Rectal smooth muscle tissue (tissue), 1 donor: ENCODE results near the gene VAV3.
"Not testable (repeated sequence)": the region's sequence is repeated elsewhere in the genome, so short reads cannot be mapped to it uniquely, and the experiment has no call there.

ENCODE experiments used
- H3K27ac ChIP-seq: one replicate; pipeline ENCODE4 v1.7.0; 2013; ENCODE audit warnings: low read depth, low read length, inconsistent platforms
- H3K27me3 ChIP-seq: one replicate; pipeline ENCODE4 v1.7.0; 2013; ENCODE audit warnings: low read length; ENCODE audit not compliant: control insufficient read depth, insufficient read depth
- H3K36me3 ChIP-seq: one replicate; pipeline ENCODE4 v1.7.0; 2013; ENCODE audit warnings: low read length; ENCODE audit not compliant: control insufficient read depth, insufficient read depth
- H3K4me1 ChIP-seq: one replicate; pipeline ENCODE4 v1.7.0; 2013; ENCODE audit warnings: low read length; ENCODE audit not compliant: control insufficient read depth, insufficient read depth
- H3K4me3 ChIP-seq: one replicate; pipeline ENCODE4 v1.7.0; 2013; ENCODE audit warnings: low read length
- H3K9ac ChIP-seq: one replicate; pipeline ENCODE4 v1.7.0; 2013; ENCODE audit warnings: low read length

VAV3 gene, protein sequence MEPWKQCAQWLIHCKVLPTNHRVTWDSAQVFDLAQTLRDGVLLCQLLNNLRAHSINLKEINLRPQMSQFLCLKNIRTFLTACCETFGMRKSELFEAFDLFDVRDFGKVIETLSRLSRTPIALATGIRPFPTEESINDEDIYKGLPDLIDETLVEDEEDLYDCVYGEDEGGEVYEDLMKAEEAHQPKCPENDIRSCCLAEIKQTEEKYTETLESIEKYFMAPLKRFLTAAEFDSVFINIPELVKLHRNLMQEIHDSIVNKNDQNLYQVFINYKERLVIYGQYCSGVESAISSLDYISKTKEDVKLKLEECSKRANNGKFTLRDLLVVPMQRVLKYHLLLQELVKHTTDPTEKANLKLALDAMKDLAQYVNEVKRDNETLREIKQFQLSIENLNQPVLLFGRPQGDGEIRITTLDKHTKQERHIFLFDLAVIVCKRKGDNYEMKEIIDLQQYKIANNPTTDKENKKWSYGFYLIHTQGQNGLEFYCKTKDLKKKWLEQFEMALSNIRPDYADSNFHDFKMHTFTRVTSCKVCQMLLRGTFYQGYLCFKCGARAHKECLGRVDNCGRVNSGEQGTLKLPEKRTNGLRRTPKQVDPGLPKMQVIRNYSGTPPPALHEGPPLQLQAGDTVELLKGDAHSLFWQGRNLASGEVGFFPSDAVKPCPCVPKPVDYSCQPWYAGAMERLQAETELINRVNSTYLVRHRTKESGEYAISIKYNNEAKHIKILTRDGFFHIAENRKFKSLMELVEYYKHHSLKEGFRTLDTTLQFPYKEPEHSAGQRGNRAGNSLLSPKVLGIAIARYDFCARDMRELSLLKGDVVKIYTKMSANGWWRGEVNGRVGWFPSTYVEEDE

GRCh38 chr1:107965110-107965991 lies at the start of gene VAV3:
Gene VAV3 (minus strand): TSS chr1:107965180. CDS start chr1:107964869, 311 bp downstream.
- H3K36me3 ChIP-seq, result no peaks in the 10 kb centered on the region
- H3K4me1 ChIP-seq, result no peaks in the 10 kb centered on the region
- peaks cover 3% of the 10 kb centered on the region for H3K27me3 ChIP-seq
- H3K27ac ChIP-seq, result peak within 1 kb of the TSS; percentile 3
- H3K4me3 ChIP-seq, result peak within 1 kb of the TSS; percentile 81
- peak within 1 kb of the TSS; percentile 40 for H3K9ac ChIP-seq

GRCh38 chr1:108012553-108012952 lies 47.6 kb upstream of the VAV3 start:
- no peaks in the 10 kb centered on the region for H3K36me3 ChIP-seq
- no peak overlapping the region for H3K9ac ChIP-seq
- no peak overlapping the region for H3K27ac ChIP-seq
- no peaks in the 10 kb centered on the region for H3K27me3 ChIP-seq
- no peaks in the 10 kb centered on the region for H3K4me1 ChIP-seq
- no peak overlapping the region for H3K4me3 ChIP-seq

DNA sequence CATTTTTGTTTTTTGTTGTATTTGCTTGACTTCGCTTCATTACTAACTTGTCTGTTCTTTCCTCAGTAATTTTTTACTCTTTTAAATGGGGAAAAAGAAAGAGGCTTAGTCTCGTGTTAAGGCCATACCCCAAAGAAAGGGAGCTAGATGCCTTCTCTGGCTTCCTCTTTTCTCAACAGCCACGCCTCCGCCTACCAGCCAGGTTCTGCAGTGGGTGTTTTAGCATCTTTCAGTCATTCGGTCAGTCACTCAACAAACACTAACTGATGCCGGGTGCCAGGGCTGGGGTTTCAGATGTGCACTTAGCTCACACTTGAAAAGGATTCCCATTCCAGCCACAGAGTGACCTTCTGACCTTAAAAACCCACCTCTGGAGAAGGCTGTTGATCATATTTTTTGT lies 46.3 kb upstream of the VAV3 start:
- Histone ChIP-seq H3K4me1 (no peaks in the 10 kb centered on the region), H3K9ac (no peak overlapping the region), H3K4me3 (no peak overlapping the region), H3K27ac (no peak overlapping the region), H3K36me3 (no peaks in the 10 kb centered on the region), H3K27me3 (no peaks in the 10 kb centered on the region)

GRCh38 chr1:108010581-108010980 lies 45.6 kb upstream of the VAV3 start:
- Histone ChIP-seq H3K27me3 (no peaks in the 10 kb centered on the region), H3K4me3 (no peak overlapping the region), H3K9ac (no peak overlapping the region), H3K27ac (no peak overlapping the region), H3K36me3 (no peaks in the 10 kb centered on the region), H3K4me1 (no peaks in the 10 kb centered on the region)

DNA sequence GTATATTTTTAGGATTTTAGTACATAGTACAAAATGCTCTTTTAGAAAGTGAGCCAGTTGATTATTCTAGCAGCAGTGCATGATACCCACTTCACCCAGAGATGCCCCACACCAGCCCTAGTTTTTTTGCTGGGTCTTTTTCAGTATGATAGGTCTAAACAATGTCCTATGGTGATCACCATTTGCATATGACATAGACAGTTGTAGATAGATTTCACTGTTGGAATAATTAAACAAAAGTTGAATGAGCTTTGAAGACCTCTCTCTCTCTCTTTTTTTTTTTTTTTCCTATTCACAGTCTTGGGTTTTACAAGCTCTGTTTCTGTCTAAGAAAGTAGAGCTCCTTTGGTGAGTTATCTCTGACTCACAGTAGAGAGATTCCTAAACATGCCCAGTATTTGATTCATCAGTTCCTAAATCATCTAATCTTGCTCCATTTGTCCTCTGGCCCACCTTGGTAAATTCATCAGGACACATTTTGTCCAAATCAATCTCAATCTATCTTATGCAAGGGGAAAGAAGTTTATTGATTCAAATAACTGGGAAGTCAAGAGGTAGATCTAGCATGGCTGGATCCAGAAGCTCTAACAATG lies 44.7 kb upstream of the VAV3 start:
- Histone ChIP-seq H3K4me3 (no peak overlapping the region), H3K9ac (no peak overlapping the region), H3K27ac (no peak overlapping the region), H3K4me1 (no peaks in the 10 kb centered on the region), H3K27me3 (no peaks in the 10 kb centered on the region), H3K36me3 (no peaks in the 10 kb centered on the region)

- Histone ChIP-seq H3K27me3 (no peaks in the 10 kb centered on the region), H3K27ac (no peak overlapping the region), H3K9ac (no peak overlapping the region), H3K36me3 (no peaks in the 10 kb centered on the region), H3K4me1 (no peaks in the 10 kb centered on the region), H3K4me3 (no peak overlapping the region)
These were observed 42.6 kb upstream of the VAV3 start for GRCh38 chr1:108007531-108007930.

- no peak overlapping the region for H3K27ac ChIP-seq
- no peak overlapping the region for H3K9ac ChIP-seq
- no peaks in the 10 kb centered on the region for H3K4me1 ChIP-seq
- H3K4me3 ChIP-seq, result no peak overlapping the region
- no peaks in the 10 kb centered on the region for H3K36me3 ChIP-seq
- H3K27me3 ChIP-seq, result no peaks in the 10 kb centered on the region
These were observed 42.1 kb upstream of the VAV3 start for GRCh38 chr1:108007070-108007469.

- H3K4me1 ChIP-seq, H3K36me3 ChIP-seq, H3K27me3 ChIP-seq, H3K4me3 ChIP-seq, H3K27ac ChIP-seq, H3K9ac ChIP-seq: not testable (repeated sequence)
These were observed 39.9 kb upstream of the VAV3 start for GRCh38 chr1:108004919-108005318.

DNA sequence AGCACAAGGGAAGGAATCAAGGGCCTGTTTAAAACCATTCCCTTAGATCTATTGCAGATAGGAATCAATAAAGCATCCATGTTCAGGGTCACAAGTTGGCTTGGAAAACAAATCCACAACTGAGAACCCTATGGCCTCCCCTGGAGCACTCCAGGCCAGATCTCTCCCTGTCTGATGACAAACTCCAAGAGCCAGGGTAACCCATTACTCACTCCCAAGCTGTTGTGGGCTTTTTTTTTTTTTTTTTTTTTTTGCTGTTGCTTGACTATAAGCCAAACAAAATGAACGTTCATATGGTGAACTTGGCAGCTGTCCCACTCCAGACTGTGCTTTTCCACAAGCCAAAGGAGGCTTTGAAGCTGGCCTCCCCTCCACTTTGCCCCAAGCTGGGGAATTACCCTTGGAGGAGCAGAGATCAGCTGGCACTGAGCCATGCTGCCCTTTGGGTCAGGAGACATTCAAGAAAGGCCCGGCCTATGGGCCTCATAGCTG lies 35.7 kb upstream of the VAV3 start:
- no peaks in the 10 kb centered on the region for H3K36me3 ChIP-seq
- H3K4me3 ChIP-seq, result no peak overlapping the region
- no peaks in the 10 kb centered on the region for H3K27me3 ChIP-seq
- no peak overlapping the region for H3K27ac ChIP-seq
- no peak overlapping the region for H3K9ac ChIP-seq
- H3K4me1 ChIP-seq, result no peaks in the 10 kb centered on the region

DNA sequence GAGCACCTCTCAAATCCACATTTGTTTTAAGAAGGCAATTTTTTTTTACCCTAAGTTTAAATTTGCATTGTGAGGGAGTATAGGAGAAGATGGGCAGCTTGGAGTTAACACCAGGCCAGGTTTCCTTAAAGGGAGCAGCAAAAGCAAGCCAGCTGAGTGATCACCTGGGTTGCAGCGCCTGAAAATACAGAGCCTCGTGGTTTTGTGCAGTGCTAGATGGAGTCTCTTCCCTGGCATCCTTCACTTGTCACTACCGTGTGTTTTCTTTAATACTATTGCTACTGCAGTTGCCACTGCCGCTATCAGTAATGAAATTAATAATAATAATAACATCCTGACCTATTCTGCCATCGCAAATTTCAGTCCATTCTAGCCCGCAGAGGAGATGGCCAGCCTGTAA lies 35.2 kb upstream of the VAV3 start:
- Histone ChIP-seq H3K27ac (no peak overlapping the region), H3K27me3 (no peaks in the 10 kb centered on the region), H3K4me3 (no peak overlapping the region), H3K9ac (no peak overlapping the region), H3K4me1 (no peaks in the 10 kb centered on the region), H3K36me3 (no peaks in the 10 kb centered on the region)

DNA sequence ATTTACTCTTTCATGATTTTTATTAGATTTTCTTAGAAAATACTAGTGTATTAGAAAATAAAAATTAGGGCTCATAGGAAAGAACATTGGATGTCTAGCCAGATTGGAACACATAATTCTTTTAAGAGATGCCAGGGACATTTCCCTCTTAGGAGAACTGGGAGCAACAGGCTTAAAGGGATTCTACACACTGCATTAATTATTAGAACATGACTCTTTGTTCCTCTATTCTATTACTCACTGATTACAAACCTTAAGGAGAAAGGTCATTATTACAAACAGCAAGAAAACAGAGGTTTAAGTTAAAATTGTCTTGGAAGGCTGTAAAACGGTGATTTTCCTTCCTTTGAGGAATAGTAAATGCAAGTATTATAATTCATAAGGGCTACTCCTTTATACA lies 32.9 kb upstream of the VAV3 start:
- no peak overlapping the region for H3K4me3 ChIP-seq
- no peaks in the 10 kb centered on the region for H3K27me3 ChIP-seq
- no peaks in the 10 kb centered on the region for H3K4me1 ChIP-seq

GRCh38 chr1:107993920-107994319 lies 28.9 kb upstream of the VAV3 start:
- Histone ChIP-seq H3K4me3 (no peak overlapping the region), H3K9ac (no peak overlapping the region), H3K27me3 (no peaks in the 10 kb centered on the region), H3K4me1 (no peaks in the 10 kb centered on the region), H3K36me3 (no peaks in the 10 kb centered on the region), H3K27ac (no peak overlapping the region)

More for the DNA sequence above, 32.9 kb upstream of the VAV3 start:
- no peak overlapping the region for H3K9ac ChIP-seq
- H3K36me3 ChIP-seq, result no peaks in the 10 kb centered on the region
- no peak overlapping the region for H3K27ac ChIP-seq
